ENCODE data around the gene CPNE4.

CPNE4 gene

DNA sequence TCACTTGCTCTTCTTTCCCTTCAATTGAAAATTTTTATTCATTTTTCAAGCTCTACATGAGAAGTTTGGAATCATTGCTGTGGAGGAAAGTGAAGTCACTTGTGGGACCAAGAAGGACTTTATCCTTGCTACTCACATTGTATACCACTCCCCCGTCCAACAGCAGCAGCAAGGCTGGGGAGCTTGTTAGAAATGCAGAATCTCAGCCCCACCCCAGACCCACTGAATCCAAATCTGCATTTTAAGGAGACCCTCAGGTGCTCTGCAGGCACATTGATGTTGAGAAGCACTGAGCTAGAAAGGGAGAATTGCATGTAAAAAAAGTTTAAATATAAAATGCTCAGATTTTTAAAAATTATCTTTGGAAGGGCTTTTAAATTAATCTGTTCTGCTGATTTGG lies 329.7 kb downstream of the CPNE4 start:
- no peak for DNase-seq (ENCODE audit: low read depth in 2 of 3, low spot score in 1 of 3)

DNA sequence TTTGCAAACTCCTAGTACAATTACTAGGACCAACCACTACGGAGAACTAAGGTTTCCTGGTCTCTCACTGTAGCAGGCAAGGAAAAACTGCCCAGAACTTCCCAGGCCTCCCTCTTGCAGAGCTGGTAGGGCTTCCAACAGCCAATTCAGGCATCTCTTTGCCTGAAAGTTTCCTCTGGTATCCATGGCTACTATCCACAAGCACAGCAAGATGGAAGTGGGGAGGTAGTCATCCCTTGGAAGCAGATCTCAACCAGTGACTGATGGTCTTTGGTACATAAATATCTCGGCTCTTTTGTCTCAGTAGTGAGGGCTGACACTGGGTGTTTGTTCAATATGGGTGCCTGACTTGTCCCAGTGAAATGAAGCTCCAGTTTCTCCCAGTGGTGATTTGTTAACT lies 330.7 kb downstream of the CPNE4 start:
- DNase-seq (ENCODE audit: low read depth in 2 of 3, low spot score in 1 of 3) = no peak

DNA sequence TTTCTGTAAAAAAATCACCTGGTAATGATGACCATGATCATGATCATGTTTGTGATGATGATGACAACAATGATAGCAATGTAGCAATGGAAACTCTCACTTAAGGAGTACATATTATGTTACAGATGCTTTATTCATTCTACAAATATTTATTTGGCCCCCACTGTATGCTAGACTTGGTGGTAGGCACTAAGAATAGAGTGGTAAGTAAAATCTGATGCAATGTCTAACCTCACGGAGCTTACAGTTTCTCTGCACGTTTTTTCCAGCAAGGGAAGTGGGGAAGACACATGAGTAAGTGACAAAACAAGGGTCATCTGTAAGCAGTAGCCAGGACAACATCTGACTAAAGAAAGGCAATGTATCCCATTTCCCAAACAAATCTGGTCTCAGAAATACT lies 332.7 kb downstream of the CPNE4 start:
- DNase-seq (ENCODE audit: low read depth in 2 of 3, low spot score in 1 of 3) = no peak

DNA sequence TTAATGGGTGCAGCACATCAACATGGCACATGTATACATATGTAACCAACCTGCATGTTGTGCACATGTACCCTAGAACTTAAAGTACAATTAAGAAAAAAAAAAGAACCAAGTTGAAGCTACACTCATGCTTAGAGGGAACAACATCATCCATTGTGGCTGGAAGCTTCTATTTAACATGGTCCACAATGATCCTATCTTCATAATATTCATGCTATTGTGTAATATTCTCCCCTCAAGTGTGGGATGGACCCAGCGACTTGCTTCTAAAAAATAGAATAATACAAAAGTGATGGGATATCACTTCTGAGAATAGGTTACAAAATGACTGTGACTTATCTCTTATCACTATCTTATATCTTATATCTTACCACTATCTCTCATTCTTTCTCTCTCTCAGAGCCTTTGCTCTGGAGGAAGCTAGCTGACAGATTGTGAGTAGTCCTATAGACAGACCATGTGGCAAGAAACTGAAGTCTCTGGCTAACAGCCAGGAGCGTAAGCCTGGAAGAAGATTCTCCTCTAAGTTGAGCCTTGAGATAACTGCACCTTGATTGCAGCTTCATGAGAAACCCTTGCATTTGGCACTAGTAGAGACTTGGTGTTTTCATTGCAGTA lies 333.6 kb downstream of the CPNE4 start:
- no peak for DNase-seq (ENCODE audit: low read depth in 2 of 3, low spot score in 1 of 3)

GRCh38 chr3:131699001-131699400 lies 335.8 kb downstream of the CPNE4 start:
- DNase-seq (ENCODE audit: low read depth in 2 of 3, low spot score in 1 of 3) = no peak

GRCh38 chr3:131694376-131694775 lies 340.4 kb downstream of the CPNE4 start:
- no peak for DNase-seq (ENCODE audit: low read depth in 2 of 3, low spot score in 1 of 3)

DNA sequence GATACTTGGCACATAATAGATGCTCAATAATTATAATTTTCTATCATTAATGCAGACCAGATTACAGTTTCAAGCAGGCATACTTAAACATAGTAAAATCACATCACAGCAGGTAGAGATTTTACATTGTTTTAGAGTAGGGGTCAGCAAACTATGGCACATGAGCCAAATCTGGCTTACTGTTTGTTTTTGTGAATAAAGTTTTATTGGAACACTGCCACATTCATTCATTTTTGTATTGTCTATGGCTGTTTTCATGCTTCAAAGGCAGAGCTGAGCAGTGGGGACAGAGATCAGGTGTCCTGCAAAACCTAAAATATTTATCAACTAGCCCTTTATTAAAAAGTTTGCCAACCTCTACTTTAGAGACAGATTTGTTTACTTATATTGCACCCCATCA lies 342.5 kb downstream of the CPNE4 start:
- DNase-seq (ENCODE audit: low read depth in 2 of 3, low spot score in 1 of 3) = no peak

DNA sequence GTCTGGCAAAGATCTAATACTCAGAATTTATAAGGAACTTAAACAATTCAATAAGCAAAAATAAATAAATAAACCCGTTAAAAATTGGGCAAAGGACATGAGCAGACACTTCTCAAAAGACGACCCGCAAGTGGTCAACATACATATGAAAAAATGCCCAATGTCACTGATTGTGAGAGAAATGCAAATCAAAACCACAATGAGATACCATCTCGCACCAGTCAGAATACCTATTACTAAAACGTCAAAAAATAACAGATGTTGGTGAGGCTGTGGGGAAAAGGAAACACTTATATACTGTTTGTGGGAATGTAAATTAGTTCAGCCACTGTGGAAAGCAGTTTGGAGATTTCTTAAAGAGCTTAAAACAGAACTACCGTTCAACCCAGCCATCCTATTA lies 344.0 kb downstream of the CPNE4 start:
- DNase-seq (ENCODE audit: low read depth in 2 of 3, low spot score in 1 of 3) = no peak

- DNase-seq (ENCODE audit: low read depth in 2 of 3, low spot score in 1 of 3) = no peak
Observed at GRCh38 chr3:131688370-131688769, 346.4 kb downstream of the CPNE4 start.

GRCh38 chr3:131669600-131669999 lies 365.2 kb downstream of the CPNE4 start:
- DNase-seq (ENCODE audit: low read depth in 2 of 3, low spot score in 1 of 3) = no peak

- DNase-seq (ENCODE audit: low read depth in 2 of 3, low spot score in 1 of 3) = no peak
Observed at GRCh38 chr3:131658771-131659170, 376.0 kb downstream of the CPNE4 start.

DNA sequence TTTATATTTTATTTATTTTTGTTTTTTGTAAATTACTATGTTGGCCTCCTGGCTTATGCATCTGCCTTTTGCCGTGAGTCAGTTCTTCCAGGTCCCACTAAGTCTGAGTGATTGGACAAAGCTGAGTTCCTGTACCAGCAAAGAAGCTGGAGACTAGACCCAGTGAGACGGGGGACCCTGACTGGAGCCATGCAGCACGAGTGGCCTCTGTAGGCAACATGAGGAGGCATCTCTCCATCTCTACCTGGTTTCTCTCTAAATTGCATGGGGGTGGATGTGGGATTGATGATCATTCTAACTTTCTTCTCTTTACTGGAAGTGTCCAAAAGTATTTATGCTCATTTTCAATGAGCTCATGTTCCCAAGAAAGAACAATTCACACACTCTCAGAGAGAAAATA lies 376.7 kb downstream of the CPNE4 start:
- no peak for DNase-seq (ENCODE audit: low read depth in 2 of 3, low spot score in 1 of 3)

- no peak for DNase-seq (ENCODE audit: low read depth in 2 of 3, low spot score in 1 of 3)
Observed at GRCh38 chr3:131655070-131655690, 379.6 kb downstream of the CPNE4 start.

DNA sequence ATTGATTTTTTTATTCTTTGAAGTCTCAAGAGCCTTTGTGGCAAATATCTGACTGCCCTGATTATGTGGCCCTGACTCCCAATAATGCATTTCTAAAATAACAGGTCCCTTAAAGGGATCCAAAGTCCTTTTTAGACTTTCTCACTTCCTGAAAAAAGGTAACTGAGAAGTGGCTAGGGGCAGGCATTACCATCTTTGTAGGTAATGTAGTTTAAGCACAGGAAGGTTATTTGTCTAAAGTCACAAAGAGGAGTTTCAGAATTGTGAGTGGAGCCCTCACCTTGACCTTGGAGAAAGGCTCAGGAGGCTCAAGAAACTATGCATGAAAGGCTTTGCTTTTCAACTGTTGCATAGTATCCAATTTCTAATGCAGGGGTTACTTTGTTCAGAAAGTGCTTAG lies 389.2 kb downstream of the CPNE4 start:
- DNase-seq (ENCODE audit: low read depth in 2 of 3, low spot score in 1 of 3) = no peak

DNA sequence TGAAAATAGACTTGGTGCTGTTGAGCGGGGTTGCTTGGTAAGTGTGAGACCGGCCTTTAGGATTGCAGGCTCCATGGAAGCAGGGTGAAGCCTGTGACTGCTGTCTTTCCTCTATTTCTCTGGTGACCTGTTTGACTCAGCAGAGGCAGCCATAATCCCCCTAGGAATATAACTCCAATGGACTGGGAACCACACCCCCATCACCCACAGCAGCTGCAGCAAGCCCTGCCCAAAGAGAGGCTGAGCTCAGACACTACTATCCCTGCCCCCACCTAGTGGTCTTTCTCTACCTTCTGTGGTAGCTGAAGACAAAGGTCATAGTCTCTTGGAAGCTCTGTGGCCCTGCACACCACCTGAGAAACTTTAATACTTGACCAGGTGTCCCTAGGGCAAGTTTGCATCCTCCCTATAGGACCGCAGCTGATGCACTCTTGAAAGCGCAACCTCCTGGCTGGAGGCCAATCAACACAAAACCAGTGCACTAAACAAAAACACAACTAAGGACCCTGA lies 398.5 kb downstream of the CPNE4 start:
- DNase-seq (ENCODE audit: low read depth in 2 of 3, low spot score in 1 of 3) = no peak

DNA sequence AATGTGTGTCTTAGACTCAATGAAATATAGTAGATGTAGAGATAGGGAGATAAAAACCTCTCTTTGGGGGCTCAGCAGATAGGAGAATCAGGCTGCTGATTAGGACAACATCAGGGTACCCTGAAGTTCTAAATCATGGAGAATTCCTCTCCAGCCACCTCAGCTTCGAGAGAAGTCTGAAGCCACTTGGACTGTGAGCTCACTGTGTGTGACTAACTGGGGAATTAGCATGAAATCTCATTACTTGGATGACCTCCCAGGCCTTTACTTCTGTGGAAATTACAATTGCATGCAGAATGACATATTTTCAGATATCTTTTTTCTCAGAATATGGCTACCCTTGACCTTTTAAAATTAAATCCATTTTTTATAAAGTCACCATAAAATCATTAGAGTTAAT lies 404.0 kb downstream of the CPNE4 start:
- DNase-seq (ENCODE audit: low read depth in 2 of 3, low spot score in 1 of 3) = no peak

DNA sequence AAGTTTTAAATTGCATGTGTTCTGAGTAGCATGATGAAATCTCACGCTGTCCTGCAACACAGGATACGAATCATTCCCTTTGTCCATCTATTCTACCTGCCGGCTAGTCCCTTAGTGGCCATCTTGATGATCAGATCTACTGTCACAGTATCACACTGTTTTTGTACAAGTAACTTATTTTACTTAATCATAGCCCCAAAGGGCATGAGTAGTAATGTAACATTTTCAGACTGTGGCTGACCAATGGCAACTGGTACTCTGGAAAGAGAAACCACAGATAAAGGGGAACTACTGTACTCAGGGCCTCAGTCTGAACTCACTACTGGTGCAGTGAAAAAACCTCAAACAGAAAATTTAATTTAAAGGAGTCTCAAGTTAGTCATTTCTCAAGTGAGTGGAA lies 404.7 kb downstream of the CPNE4 start:
- no peak for DNase-seq (ENCODE audit: low read depth in 2 of 3, low spot score in 1 of 3)

- DNase-seq (ENCODE audit: low read depth in 2 of 3, low spot score in 1 of 3) = no peak
Observed at GRCh38 chr3:131623431-131623830, 411.4 kb downstream of the CPNE4 start.

DNA sequence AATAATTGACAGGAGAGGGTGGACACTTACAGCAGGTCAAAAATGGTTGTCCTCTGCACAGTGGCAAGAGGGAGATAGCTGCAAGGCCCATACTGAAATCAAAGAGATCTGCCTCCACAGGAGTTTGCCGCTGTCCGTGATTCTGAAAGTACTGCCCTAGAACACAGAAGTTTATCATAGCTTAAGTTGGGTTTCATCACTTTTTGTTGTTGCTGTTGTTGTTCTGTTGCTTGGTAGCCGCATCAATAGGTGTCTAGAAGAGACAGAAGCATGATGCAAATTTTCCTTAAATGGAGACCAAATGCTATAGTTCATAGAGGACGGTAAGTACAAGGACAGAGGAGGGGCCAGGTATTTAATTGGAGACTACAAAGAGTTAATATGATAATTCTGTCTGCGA lies 412.1 kb downstream of the CPNE4 start:
- no peak for DNase-seq (ENCODE audit: low read depth in 2 of 3, low spot score in 1 of 3)

GRCh38 chr3:131620977-131621376 lies 413.8 kb downstream of the CPNE4 start:
- no peak for DNase-seq (ENCODE audit: low read depth in 2 of 3, low spot score in 1 of 3)

GRCh38 chr3:131619821-131620220 lies 415.0 kb downstream of the CPNE4 start:
- DNase-seq (ENCODE audit: low read depth in 2 of 3, low spot score in 1 of 3) = no peak

DNA sequence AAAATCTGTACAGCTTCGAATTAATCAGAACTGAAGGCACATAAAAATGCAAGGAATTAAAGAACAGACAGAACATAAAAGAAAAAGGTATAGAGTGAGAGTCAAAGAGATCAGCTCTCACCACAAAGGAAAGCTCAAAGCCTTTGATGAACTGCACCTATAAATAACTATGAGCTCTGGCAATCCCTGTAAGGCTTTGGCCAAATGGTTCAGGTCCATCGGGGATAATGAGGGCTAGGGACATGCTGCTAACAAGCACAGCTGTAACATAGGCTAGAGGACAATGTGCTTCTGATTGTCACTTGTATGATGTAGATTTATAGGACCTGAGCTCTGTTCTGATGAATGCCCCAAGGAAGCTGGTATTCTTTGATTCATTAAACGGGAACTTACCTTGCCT lies 418.1 kb downstream of the CPNE4 start:
- DNase-seq (ENCODE audit: low read depth in 2 of 3, low spot score in 1 of 3) = no peak

- no peak for DNase-seq (ENCODE audit: low read depth in 2 of 3, low spot score in 1 of 3)
Observed at GRCh38 chr3:131612745-131613144, 422.1 kb downstream of the CPNE4 start.

All from stimulated activated CD4-positive, alpha-beta T cell treated with anti-CD3 and anti-CD28 coated beads, Interleukin-12 subunit alpha, Interleukin-12 subunit beta, amount 100 ng/mL, for 48 hours (primary cell).